A673 (cell line): ENCODE measurements around the gene PTPN14. TPM values are rescaled to one million over a fixed set of nuclear protein-coding genes. Genes with fewer than 3 reads are reported as not detected.

Experiments used
- BruUV-seq: library from RNA; stranded (reverse); fragments of 400-500 nt; replicated peaks from 2 replicates; lab custom pipeline; 2021; lab: Mats Ljungman, UMichigan
- CTCF ChIA-PET: fragments of 300-600 bp; sonication (Branson Sonifier 250); formaldehyde crosslinking; loops from one replicate; lab custom pipeline; 2022; ENCODE audit warnings: antibody characterized with exemption; lab: Charles Lee
- POLR2A ChIA-PET: fragments of 300-600 bp; sonication (Branson Sonifier 250); formaldehyde crosslinking; loops from one replicate; lab custom pipeline; 2022; ENCODE audit warnings: antibody characterized with exemption; ENCODE audit not compliant: low non-redundant PET; lab: Charles Lee
- DNase-seq: peaks from one replicate; pipeline ENCODE4 v3.0.0-alpha.2; 2015; ENCODE audit warnings: low spot score
- H3K27ac ChIP-seq: fragments of 200-600 bp; sonication (generic); 2 replicates; pipeline ENCODE4 v1.5.1; 2016; ENCODE audit warnings: mixed run types, low read depth, mild to moderate bottlenecking, mixed read lengths, antibody characterized with exemption, low read length; ENCODE audit not compliant: poor library complexity, severe bottlenecking
- H3K27me3 ChIP-seq: fragments of 200-600 bp; sonication (generic); replicated peaks from 2 replicates; pipeline ENCODE4 v1.6.1; 2017; ENCODE audit warnings: mixed run types, low read depth, mild to moderate bottlenecking, mixed read lengths, antibody characterized with exemption, low read length; ENCODE audit not compliant: insufficient read depth, poor library complexity
- H3K36me3 ChIP-seq: fragments of 200-600 bp; sonication (generic); 2 replicates; pipeline ENCODE4 v1.6.1; 2016; ENCODE audit warnings: mixed run types, mild to moderate bottlenecking, mixed read lengths, antibody characterized with exemption, low read length; ENCODE audit not compliant: insufficient read depth, poor library complexity, severe bottlenecking
- H3K4me1 ChIP-seq: fragments of 200-600 bp; sonication (generic); 2 replicates; pipeline ENCODE4 v1.6.1; 2017; ENCODE audit warnings: mixed run types, mild to moderate bottlenecking, mixed read lengths, antibody characterized with exemption, low read length; ENCODE audit not compliant: insufficient read depth, poor library complexity, severe bottlenecking
- H3K4me3 ChIP-seq: fragments of 200-600 bp; sonication (generic); 2 replicates; pipeline ENCODE4 v1.5.1; 2016; ENCODE audit warnings: low read depth, mixed run types, mild to moderate bottlenecking, mixed read lengths, low read length; ENCODE audit not compliant: poor library complexity, severe bottlenecking
- H3K9me3 ChIP-seq: fragments of 200-600 bp; sonication (generic); 2 replicates; pipeline ENCODE4 v1.6.1; 2016; ENCODE audit warnings: mixed run types, low read depth, mild to moderate bottlenecking, mixed read lengths, antibody characterized with exemption, low read length; ENCODE audit not compliant: poor library complexity, severe bottlenecking
- EZH2 ChIP-seq: fragments of 200-600 bp; sonication (generic); IDR thresholded peaks from 2 replicates; pipeline ENCODE4 v1.6.1; 2017; ENCODE audit warnings: borderline replicate concordance, low read depth, mild to moderate bottlenecking, mixed read lengths, antibody characterized with exemption, low read length; ENCODE audit not compliant: poor library complexity, severe bottlenecking
- intact Hi-C: fragments of 100-400 bp; cut with micrococcal nuclease; formaldehyde crosslinking; loops from one replicate; pipeline ENCODE4 v1.10.0; 2022; ENCODE audit not compliant: unreplicated experiment
- total RNA-seq: library from RNA; stranded (reverse); gene quantifications from 2 replicates; pipeline ENCODE4 v1.2.3, GENCODE V29; 2021
- TF ChIP-seq, protein P1 (sequence below): fragments of 300-800, 200-600 bp; sonication (generic); conservative IDR thresholded peaks from 2 replicates; pipeline ENCODE4 v1.5.1; 2017; ENCODE audit warnings: low read depth, mild to moderate bottlenecking, antibody characterized with exemption, low read length, moderate library complexity, mixed read lengths

PTPN14 gene
- total RNA-seq, 1 experiment from 2014 or later, result 114 TPM

DNA sequence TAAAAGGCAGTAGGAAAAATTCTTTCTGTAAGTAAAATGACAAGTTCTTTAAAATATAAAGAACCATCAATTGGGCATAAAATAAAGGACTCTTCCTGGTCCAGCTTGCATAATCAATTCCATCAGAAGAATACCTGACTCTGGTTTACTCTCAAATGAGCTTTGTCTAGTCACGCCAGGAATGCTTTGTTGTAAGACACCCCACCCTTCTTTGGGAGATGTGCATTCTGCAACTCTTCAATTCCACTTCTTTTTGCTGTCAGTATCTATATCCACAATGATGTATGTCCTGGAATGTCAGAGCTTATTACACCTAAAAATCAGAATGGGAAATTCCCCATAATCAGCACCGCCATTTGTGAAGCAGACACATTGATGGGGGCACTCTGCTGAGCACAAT is 76.1 kb downstream of the PTPN14 start:
- BruUV-seq, result no TSS peak
- no peak for TF ChIP-seq EZH2
- TF ChIP-seq, protein P1, sequence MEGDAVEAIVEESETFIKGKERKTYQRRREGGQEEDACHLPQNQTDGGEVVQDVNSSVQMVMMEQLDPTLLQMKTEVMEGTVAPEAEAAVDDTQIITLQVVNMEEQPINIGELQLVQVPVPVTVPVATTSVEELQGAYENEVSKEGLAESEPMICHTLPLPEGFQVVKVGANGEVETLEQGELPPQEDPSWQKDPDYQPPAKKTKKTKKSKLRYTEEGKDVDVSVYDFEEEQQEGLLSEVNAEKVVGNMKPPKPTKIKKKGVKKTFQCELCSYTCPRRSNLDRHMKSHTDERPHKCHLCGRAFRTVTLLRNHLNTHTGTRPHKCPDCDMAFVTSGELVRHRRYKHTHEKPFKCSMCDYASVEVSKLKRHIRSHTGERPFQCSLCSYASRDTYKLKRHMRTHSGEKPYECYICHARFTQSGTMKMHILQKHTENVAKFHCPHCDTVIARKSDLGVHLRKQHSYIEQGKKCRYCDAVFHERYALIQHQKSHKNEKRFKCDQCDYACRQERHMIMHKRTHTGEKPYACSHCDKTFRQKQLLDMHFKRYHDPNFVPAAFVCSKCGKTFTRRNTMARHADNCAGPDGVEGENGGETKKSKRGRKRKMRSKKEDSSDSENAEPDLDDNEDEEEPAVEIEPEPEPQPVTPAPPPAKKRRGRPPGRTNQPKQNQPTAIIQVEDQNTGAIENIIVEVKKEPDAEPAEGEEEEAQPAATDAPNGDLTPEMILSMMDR, result no peak
- H3K36me3 ChIP-seq, result no peaks in the 10 kb centered on the region
- peaks cover 70% of the 10 kb centered on the region for H3K4me1 ChIP-seq
- ChIA-PET CTCF (no interaction called here), POLR2A (interaction anchor here (0.6 kb wide), 1 partner anchor 103 kb away, joined by 6 read pairs; no protein-coding TSS in a partner anchor)
- no peak overlapping the region for H3K4me3 ChIP-seq
- H3K27me3 ChIP-seq, result no peaks in the 10 kb centered on the region
- H3K9me3 ChIP-seq, result no peaks in the 10 kb centered on the region
- intact Hi-C loops, result no loop called here
- no peak overlapping the region for H3K27ac ChIP-seq
- no peak for DNase-seq

DNA sequence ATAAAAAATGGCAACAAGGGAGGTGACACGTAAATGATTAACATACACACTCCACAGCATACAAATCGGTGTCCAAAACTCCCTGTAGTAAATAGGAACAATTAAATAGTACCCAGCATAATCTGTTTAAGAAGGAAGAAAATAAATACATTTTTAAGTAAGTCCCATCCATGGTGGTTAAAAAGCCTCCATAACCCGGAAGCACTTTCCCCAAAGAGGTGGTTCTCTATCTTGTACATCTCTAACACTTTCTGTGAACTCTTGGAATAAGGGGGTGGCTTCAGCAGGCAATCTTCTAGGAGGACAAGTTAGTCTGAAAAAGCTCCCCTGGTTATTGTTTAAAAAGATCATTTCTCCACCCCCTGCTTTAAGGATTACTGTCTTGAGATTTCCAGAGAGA is 76.9 kb downstream of the PTPN14 start:
- Histone ChIP-seq H3K36me3 (no peaks in the 10 kb centered on the region), H3K9me3 (no peaks in the 10 kb centered on the region), H3K27ac (peak overlapping the region; percentile 39), H3K4me1 (peaks cover 72% of the 10 kb centered on the region), H3K27me3 (no peaks in the 10 kb centered on the region), H3K4me3 (no peak overlapping the region)
- BruUV-seq, result no TSS peak
- intact Hi-C loops, result no loop called here
- POLR2A ChIA-PET, result no interaction called here
- DNase-seq, result no peak
- CTCF ChIA-PET, result no interaction called here
- TF ChIP-seq EZH2, result no peak
- TF ChIP-seq, protein P1, result no peak

DNA sequence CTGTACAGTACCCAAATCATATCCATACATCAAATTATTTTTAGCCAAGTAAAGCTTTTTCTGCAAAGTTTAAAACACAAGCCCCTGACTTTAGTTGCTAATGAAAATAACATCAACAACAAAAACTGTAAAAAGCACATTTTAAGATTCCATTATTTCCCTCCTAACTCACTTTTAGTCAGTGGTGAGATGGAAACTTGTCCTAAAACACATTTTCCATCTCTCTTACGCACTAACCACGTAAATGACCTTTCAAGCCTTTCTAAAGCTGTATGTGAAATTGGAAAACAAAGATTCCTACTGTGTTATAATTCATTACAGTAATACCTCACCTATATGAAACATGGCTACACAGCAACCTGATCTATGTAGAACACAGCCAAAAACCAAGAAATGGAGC is 77.5 kb downstream of the PTPN14 start:
- POLR2A ChIA-PET, result no interaction called here
- H3K4me3 ChIP-seq, result no peak overlapping the region

More for the DNA sequence above, 77.5 kb downstream of the PTPN14 start:
- CTCF ChIA-PET, result no interaction called here
- intact Hi-C loops, result no loop called here
- TF ChIP-seq, protein P1, result no peak
- TF ChIP-seq EZH2, result no peak
- no peak for DNase-seq
- Histone ChIP-seq H3K27ac (peak overlapping the region; percentile 39), H3K27me3 (no peaks in the 10 kb centered on the region), H3K9me3 (no peaks in the 10 kb centered on the region), H3K36me3 (no peaks in the 10 kb centered on the region), H3K4me1 (peaks cover 78% of the 10 kb centered on the region)
- no TSS peak for BruUV-seq
